ENCODE results near the gene OR52N1. TPM values are rescaled to one million over a fixed set of nuclear protein-coding genes. Genes with fewer than 3 reads are reported as not detected.

Gene OR52N1
- polyA plus RNA-seq, 3 donors: 0.06 TPM; not detected in 2

- H3K27ac ChIP-seq (ENCODE audit: low read depth, low read length): no peak overlapping the region
- 81 to 85% (median 83%) methylated on average over 6 of the region's 6 CpGs for WGBS, 3 donors
Observed at GRCh38 chr11:5737670-5738392, 53.2 kb downstream of the OR52N1 start.

DNA sequence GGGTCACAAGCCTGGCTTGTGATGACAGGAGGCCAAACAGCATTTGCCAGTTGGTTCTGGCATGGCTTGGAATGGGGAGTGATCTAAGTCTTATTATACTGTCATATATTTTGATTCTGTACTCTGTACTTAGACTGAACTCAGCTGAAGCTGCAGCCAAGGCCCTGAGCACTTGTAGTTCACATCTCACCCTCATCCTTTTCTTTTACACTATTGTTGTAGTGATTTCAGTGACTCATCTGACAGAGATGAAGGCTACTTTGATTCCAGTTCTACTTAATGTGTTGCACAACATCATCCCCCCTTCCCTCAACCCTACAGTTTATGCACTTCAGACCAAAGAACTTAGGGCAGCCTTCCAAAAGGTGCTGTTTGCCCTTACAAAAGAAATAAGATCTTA, 54.0 kb downstream of the OR52N1 start:
- no peak overlapping the region for H3K27ac ChIP-seq (ENCODE audit: low read depth, low read length)

Other genes with a start within 250 kb of the OR52N1 start
- gene OR52H1, start 242.7 kb downstream of the OR52N1 start, polyA plus RNA-seq: not detected
- not detected for gene OR52B6, start 210.4 kb downstream of the OR52N1 start, polyA plus RNA-seq
- gene TRIM6, start 194.6 kb downstream of the OR52N1 start, polyA plus RNA-seq: 1 to 10 TPM; 1.4 to 2.9 (median 2.4) TPM
- 1 to 10 TPM; 1.8 to 6.7 (median 3.8) TPM for gene TRIM34, start 166.3 kb downstream of the OR52N1 start, polyA plus RNA-seq
- gene TRIM5, start 106.2 kb downstream of the OR52N1 start, polyA plus RNA-seq: 10 to 100 TPM in 1 of 3 donors, 1 to 10 TPM in 2; 7.7 to 11.2 (median 9.7) TPM
- gene TRIM22, start 101.5 kb downstream of the OR52N1 start, polyA plus RNA-seq: 10 to 100 TPM in 2 of 3 donors, 1 to 10 TPM in 1; 8.3 to 43.7 (median 22.8) TPM
- gene OR56B1, start 54.8 kb downstream of the OR52N1 start, polyA plus RNA-seq: not detected
- under 1 TPM in 1 of 3 donors, not detected in 2; 0.21 TPM for gene OR52N4, start 37.0 kb downstream of the OR52N1 start, polyA plus RNA-seq
- gene OR52N5, start 7.9 kb downstream of the OR52N1 start, polyA plus RNA-seq: under 1 TPM in 1 of 3 donors, not detected in 2; 0.04 TPM
- gene OR52N2, start 17.7 kb upstream of the OR52N1 start, polyA plus RNA-seq: under 1 TPM in 1 of 3 donors, not detected in 2; 0.14 TPM
- not detected for gene OR52E6, start 50.6 kb upstream of the OR52N1 start, polyA plus RNA-seq
- gene OR52E8, start 66.4 kb upstream of the OR52N1 start, polyA plus RNA-seq: not detected
- not detected for gene OR52E4, start 89.4 kb upstream of the OR52N1 start, polyA plus RNA-seq
- not detected for gene OR52E5, start 101.9 kb upstream of the OR52N1 start, polyA plus RNA-seq
- not detected for gene OR56A3, start 151.0 kb upstream of the OR52N1 start, polyA plus RNA-seq
- not detected for gene OR56A5, start 177.2 kb upstream of the OR52N1 start, polyA plus RNA-seq
- gene OR52L1, start 195.7 kb upstream of the OR52N1 start, polyA plus RNA-seq: not detected
- not detected for gene OR56A4, start 215.7 kb upstream of the OR52N1 start, polyA plus RNA-seq
- not detected for gene OR56A1, start 239.5 kb upstream of the OR52N1 start, polyA plus RNA-seq